GM13977 (cell line): ENCODE results near the gene R3HDM4.

ENCODE experiments used
- DNase-seq: peaks from one replicate; pipeline ENCODE4 v3.0.0; 2012; ENCODE audit warnings: low spot score
- in situ Hi-C: fragments of 300-500 bp; cut with MboI; formaldehyde crosslinking; loops from one replicate; pipeline ENCODE4 v1.12.0; 2022; ENCODE audit warnings: low sequenced_read_pairs, low pct_unique_long_range_greater_than_20kb, mixed read lengths, inconsistent platforms; ENCODE audit not compliant: unreplicated experiment
- TF ChIP-seq, protein P1 (sequence below): IDR thresholded peaks from 2 replicates; pipeline ENCODE4 v1.5.1; 2012; ENCODE audit warnings: mild to moderate bottlenecking, control low read depth; ENCODE audit not compliant: insufficient read depth; ENCODE audit errors: extremely low read depth, missing control alignments

Gene R3HDM4

GRCh38 chr19:899336-900042 is 13.5 kb downstream of the R3HDM4 start:
- in situ Hi-C loops: no loop called here
- TF ChIP-seq, protein P1, sequence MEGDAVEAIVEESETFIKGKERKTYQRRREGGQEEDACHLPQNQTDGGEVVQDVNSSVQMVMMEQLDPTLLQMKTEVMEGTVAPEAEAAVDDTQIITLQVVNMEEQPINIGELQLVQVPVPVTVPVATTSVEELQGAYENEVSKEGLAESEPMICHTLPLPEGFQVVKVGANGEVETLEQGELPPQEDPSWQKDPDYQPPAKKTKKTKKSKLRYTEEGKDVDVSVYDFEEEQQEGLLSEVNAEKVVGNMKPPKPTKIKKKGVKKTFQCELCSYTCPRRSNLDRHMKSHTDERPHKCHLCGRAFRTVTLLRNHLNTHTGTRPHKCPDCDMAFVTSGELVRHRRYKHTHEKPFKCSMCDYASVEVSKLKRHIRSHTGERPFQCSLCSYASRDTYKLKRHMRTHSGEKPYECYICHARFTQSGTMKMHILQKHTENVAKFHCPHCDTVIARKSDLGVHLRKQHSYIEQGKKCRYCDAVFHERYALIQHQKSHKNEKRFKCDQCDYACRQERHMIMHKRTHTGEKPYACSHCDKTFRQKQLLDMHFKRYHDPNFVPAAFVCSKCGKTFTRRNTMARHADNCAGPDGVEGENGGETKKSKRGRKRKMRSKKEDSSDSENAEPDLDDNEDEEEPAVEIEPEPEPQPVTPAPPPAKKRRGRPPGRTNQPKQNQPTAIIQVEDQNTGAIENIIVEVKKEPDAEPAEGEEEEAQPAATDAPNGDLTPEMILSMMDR: no peak
- DNase-seq: no peak

GRCh38 chr19:898663-899062 is 14.4 kb downstream of the R3HDM4 start:
- in situ Hi-C loops: no loop called here
- no peak for DNase-seq

DNA sequence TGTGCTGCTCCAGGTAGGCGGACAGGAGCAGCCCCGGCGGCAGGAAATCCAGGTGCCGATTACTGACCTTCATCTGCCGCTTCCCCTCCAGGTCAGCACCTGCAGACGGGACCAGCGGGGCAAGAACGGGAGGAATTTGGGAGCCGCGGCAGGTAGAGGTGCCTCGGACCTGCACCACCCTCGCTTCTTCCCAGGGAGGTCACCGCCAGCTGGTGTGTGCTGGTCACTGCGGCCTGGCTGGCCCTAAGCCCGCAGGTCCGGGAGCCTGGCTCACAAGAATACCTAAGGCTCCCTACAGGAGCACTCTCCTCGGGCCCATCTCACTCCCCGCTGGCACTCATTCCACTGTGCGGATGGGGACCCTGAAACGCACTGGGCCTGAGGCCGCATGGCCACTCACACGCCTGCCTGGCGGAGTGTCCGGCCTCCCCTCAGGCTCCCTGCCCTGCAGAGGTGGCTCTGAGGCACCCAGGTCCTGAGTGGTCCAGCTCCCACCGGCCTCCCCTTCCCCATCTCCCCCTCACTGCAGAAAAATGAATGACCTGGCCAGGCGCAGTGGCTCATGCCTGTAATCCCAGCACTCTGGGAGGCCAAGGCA is 15.5 kb downstream of the R3HDM4 start:
- in situ Hi-C loops: no loop called here
- TF ChIP-seq, protein P1: no peak
- no peak for DNase-seq

More at GRCh38 chr19:898663-899062, 14.4 kb downstream of the R3HDM4 start:
- TF ChIP-seq, protein P1: no peak

- TF ChIP-seq, protein P1: no peak
- in situ Hi-C loops: no loop called here
- no peak for DNase-seq
These were observed 16.0 kb downstream of the R3HDM4 start for GRCh38 chr19:896999-897398.

GRCh38 chr19:896434-896833 is 16.6 kb downstream of the R3HDM4 start:
- DNase-seq: no peak
- TF ChIP-seq, protein P1: no peak
- in situ Hi-C loops: no loop called here

DNA sequence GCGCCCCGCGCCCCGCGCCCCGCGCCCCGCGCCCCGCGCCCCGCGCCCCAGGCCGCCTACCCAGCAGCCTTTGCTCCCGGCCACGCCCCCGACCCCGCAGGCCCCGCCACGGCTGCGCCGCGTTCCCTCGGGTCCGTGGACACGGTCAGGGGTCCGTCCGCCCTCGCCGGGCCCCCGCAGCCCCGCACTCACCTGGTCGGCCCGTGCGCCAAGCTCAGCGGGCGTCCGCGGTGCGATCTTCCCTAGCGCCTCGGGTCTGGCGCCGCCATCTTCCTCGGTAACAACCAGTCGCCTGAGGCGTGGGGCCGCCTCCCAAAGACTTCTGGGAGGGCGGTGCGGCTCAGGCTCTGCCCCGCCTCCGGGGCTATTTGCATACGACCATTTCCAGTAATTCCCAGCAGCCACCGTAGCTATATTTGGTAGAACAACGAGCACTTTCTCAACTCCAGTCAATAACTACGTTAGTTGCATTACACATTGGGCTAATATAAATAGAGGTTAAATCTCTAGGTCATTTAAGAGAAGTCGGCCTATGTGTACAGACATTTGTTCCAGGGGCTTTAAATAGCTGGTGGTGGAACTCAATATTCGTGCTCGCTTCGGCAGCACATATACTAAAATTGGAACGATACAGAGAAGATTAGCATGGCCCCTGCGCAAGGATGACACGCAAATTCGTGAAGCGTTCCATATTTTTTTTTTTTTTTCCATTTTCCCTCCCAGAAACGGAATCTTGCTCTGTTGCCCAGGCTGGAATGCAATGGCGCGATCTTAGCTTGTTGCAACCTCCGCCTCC is 19.9 kb downstream of the R3HDM4 start, which contains the start of the genes MED16 and RNU6-9:
MED16 (minus strand) TSS at position 294 of the 796 bp plus-strand sequence. CDS start 2,056 bp downstream, outside the sequence.
RNU6-9 (plus strand) TSS at position 591 of the 796 bp plus-strand sequence.
- in situ Hi-C loops: no loop called here
- TF ChIP-seq, protein P1: no peak
- peak; percentile 100 for DNase-seq
